Esophagus (tissue), 2 donors: ENCODE data around the gene FES. TPM values are rescaled to one million over a fixed set of nuclear protein-coding genes. Genes with fewer than 3 reads are reported as not detected.
A peak's percentile ranks its signal among the peaks of the same experiment; 100 is the strongest.

Source experiments
- H3K27ac ChIP-seq, 2 donors: one replicate each; pipeline ENCODE4 v1.5.1; 2013; ENCODE audit warnings: low read depth in 2 of 2, mild to moderate bottlenecking in 2 of 2, inconsistent platforms in 1 of 2, low read length in 1 of 2, moderate library complexity in 1 of 2
- H3K27me3 ChIP-seq, 2 donors: one replicate each; pipeline ENCODE4 v1.6.1; 2013; ENCODE audit warnings: low read length in 2 of 2, control low read depth in 1 of 2, mild to moderate bottlenecking in 1 of 2; ENCODE audit not compliant: insufficient read depth in 2 of 2, control insufficient read depth in 1 of 2
- H3K36me3 ChIP-seq, 2 donors: one replicate each; pipeline ENCODE4 v1.6.1; 2013; ENCODE audit warnings: low read length in 1 of 2; ENCODE audit not compliant: control insufficient read depth in 2 of 2, insufficient read depth in 2 of 2
- H3K4me1 ChIP-seq, 2 donors: one replicate each; pipeline ENCODE4 v1.6.1; 2013; ENCODE audit warnings: low read length in 1 of 2; ENCODE audit not compliant: control insufficient read depth in 2 of 2, insufficient read depth in 2 of 2
- H3K4me3 ChIP-seq, 2 donors: one replicate each; pipeline ENCODE4 v1.5.1; 2013; ENCODE audit warnings: low read length in 2 of 2, mild to moderate bottlenecking in 2 of 2, low read depth in 1 of 2, moderate library complexity in 1 of 2
- H3K9me3 ChIP-seq, 2 donors: one replicate each; pipeline ENCODE4 v1.6.1; 2013; ENCODE audit warnings: mild to moderate bottlenecking in 2 of 2, low read depth in 1 of 2, low read length in 1 of 2, moderate library complexity in 1 of 2; ENCODE audit not compliant: control insufficient read depth in 2 of 2, insufficient read depth in 1 of 2
- WGBS, 2 donors: extraction: QIAGEN DNeasy Blood & Tissue Kit; methylation state at CpG; one replicate each; pipeline ENCODE4 v1.1.7; 2013; 5-methylcytosine and 5-hydroxymethylcytosine counted together
- polyA plus RNA-seq, 2 donors: library from polyadenylated mRNA; stranded (reverse); fragments of 200-250 nt; gene quantifications; one replicate each; pipeline ENCODE4 v1.2.3, GENCODE V29; 2013
- donor health status: healthy with polysubstance abuse.
- donor health status: Bipolar disorder and iron deficiency.

FES gene
- polyA plus RNA-seq: 1 to 10 TPM; 3.8 to 4.8 TPM

DNA sequence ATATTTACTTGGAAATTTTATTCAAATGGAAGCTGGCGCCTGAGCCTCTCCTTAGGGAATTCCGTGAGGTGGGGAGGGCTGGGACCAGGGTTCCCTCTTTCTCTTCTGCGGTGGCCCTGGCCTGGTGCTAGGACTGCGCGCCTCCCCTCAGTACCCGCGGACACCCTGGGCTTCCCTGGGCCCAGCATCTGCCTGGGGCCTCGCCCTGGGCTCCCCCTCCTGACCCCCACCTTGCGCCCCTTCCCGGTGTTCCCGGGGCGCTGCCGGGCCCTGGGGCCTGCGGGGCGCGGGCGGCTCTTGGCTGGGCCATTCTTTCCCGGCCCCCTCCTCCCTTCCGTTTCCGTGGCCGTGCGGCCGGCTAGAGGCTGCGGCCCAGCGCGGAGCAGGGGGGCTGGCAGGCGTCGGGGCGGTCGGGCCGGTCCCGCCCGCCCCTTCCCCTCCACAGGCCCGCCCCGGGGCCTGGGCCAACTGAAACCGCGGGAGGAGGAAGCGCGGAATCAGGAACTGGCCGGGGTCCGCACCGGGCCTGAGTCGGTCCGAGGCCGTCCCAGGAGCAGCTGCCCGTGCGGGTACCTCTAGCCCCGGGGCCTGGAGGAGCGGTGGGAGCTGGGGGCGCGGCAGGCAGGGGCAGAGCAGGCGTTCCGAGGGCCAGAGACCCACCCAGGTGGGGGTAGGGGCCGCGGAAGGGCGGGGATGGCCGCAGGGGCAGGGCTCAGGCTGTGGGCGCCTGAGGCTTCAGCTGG lies at the start of gene FES:
Gene FES, plus strand, starts transcription at position 529 of the 743 bp plus-strand sequence. CDS start 542 bp downstream, outside the sequence.
- Histone ChIP-seq H3K9me3 (no peaks in the 10 kb centered on the region), H3K27me3 (no peaks in the 10 kb centered on the region), H3K27ac (peak within 1 kb of the TSS; percentile 73 to 91), H3K4me3 (peak within 1 kb of the TSS; percentile 29 to 55), H3K36me3 (peaks cover 9 to 32% of the 10 kb centered on the region in 2 donors), H3K4me1 (peaks cover 0 to 10% of the 10 kb centered on the region in 2 donors)
- 6 to 8% methylated on average over 49 to 58 of the region's 58 CpGs for WGBS, 2 donors

DNA sequence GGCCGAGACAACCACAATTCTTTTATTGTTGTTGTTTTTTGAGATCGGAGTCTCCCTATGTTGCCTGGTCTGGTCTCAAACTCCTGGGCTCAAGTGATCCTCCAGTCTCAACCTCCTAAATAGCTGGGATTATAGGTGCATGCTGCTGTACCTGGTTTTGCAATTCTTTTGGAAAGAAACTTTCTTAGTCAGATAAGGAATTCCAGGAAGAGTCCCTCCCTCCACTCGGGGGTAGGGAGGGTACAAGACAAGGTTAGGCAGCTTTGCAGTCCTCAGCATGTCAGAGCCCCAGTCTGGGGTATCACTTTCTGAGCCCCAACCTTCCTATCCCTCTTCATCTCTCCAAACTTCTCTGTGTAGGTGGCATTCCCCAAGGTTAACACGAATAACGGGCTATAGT lies 49.7 kb upstream of the FES start:
- no peaks in the 10 kb centered on the region for H3K36me3 ChIP-seq
- no peak overlapping the region for H3K27ac ChIP-seq
- 60 to 82% methylated on average over 5 of the region's 5 CpGs for whole genome bisulfite sequencing, 2 donors
- no peaks in the 10 kb centered on the region for H3K9me3 ChIP-seq
- H3K4me3 ChIP-seq: no peak overlapping the region
- H3K27me3 ChIP-seq: no peaks in the 10 kb centered on the region
- peaks cover 3 to 6% of the 10 kb centered on the region in 2 donors for H3K4me1 ChIP-seq

DNA sequence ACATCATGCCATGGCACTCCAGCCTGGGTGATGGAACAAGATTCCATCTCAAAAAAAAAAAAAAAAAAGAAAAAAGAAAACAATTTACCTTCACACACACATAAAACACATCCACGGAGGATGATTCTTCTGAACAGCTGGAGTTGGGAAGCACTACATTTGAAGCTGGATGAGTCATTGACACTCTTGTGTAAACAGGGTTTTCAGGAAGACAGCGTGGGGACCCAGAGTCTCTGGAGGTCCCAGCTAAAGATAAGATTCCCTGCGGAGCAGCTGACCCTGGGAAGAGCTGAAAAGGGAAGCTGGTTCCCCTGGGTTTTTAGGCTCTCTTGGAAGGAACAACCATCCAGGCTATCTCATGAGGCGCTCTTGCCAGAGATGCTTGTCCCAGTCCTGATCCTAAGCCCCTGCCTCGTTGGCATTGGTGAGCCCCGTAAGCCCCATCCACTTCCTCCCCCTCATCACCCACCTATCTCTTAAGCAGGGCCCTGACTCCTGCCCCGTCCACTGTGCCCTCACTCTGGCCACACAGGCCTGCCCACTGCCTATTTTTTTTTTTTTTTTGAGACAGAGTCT lies 47.9 kb upstream of the FES start:
- no peaks in the 10 kb centered on the region for H3K36me3 ChIP-seq
- H3K27me3 ChIP-seq: no peaks in the 10 kb centered on the region
- peaks cover 5 to 8% of the 10 kb centered on the region in 2 donors for H3K4me1 ChIP-seq
- 66 to 70% methylated on average over 7 of the region's 7 CpGs for WGBS, 2 donors
- no peaks in the 10 kb centered on the region for H3K9me3 ChIP-seq
- no peak overlapping the region for H3K4me3 ChIP-seq
- H3K27ac ChIP-seq: no peak overlapping the region

DNA sequence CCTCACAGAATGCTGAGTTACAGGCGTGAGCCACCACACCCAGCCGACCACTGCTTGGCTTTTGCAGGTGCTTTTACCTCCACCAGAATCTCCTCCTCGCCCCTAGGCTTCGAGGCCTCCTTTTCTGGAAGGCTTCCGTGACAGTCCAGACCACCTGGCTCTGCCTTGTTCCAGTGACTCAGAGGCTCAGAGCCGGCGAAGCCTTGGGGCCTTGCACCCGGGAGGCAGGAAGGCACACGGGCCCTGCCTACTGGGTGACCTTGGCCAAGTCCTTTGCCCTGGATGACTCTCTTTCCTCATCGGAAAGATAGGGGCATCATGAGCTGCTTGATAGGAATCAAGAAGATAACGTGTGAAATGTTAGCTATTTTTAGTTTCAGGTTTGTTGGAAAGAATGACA lies 47.2 kb upstream of the FES start:
- Histone ChIP-seq H3K27ac (no peak overlapping the region), H3K4me3 (no peak overlapping the region), H3K27me3 (no peaks in the 10 kb centered on the region), H3K9me3 (no peaks in the 10 kb centered on the region), H3K36me3 (no peaks in the 10 kb centered on the region), H3K4me1 (peaks cover 5 to 8% of the 10 kb centered on the region in 2 donors)
- WGBS, 2 donors: 67 to 71% methylated on average over 11 of the region's 11 CpGs

DNA sequence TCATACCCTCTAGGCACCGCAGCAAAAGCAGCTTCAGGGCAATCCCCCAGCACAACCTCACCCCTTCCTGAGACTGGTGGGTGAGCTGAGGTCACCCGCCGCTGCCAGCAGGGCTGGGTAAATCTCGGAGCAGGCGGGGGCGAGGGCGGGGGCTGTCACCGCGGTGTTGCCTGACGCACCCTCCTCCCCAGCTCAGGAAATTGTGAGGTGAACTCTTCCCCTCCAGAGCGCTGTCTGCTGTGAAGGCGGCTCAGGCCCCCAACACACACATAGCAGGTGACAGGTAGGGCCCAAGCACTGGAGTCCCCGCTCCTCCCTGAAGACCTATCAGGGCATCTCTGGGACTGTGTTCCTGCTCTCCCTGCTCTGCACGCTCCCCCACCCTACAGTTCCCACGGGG lies 46.2 kb upstream of the FES start:
- Histone ChIP-seq H3K9me3 (no peaks in the 10 kb centered on the region), H3K36me3 (no peaks in the 10 kb centered on the region), H3K4me3 (no peak overlapping the region), H3K27ac (no peak overlapping the region), H3K27me3 (no peaks in the 10 kb centered on the region), H3K4me1 (peaks cover 5 to 8% of the 10 kb centered on the region in 2 donors)
- WGBS, 2 donors: 54 to 65% methylated on average over 15 of the region's 15 CpGs

DNA sequence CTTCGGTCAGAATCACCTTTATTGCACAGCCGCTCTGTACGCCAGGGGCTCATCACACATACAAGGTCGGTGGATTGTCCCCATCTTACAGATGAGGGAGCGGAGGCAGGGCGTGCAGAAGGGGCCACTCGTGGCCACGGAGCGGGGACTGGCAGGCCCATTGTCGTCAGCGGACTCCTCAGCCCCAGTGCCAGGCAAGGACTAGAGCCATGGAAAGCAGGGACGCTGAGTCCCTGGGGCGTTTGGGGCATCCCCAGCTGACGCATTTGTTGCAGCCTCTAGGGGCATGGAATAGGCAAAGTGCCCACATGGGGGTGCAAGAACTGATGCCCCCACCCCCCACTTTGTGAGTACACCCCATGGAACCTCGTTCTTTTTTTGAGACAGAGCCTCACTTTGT lies 45.8 kb upstream of the FES start:
- H3K36me3 ChIP-seq: no peaks in the 10 kb centered on the region
- no peaks in the 10 kb centered on the region for H3K9me3 ChIP-seq
- H3K4me1 ChIP-seq: peaks cover 5 to 8% of the 10 kb centered on the region in 2 donors
- no peaks in the 10 kb centered on the region for H3K27me3 ChIP-seq
- no peak overlapping the region for H3K27ac ChIP-seq
- no peak overlapping the region for H3K4me3 ChIP-seq
- WGBS, 2 donors: 78 to 84% methylated on average over 15 of the region's 15 CpGs

DNA sequence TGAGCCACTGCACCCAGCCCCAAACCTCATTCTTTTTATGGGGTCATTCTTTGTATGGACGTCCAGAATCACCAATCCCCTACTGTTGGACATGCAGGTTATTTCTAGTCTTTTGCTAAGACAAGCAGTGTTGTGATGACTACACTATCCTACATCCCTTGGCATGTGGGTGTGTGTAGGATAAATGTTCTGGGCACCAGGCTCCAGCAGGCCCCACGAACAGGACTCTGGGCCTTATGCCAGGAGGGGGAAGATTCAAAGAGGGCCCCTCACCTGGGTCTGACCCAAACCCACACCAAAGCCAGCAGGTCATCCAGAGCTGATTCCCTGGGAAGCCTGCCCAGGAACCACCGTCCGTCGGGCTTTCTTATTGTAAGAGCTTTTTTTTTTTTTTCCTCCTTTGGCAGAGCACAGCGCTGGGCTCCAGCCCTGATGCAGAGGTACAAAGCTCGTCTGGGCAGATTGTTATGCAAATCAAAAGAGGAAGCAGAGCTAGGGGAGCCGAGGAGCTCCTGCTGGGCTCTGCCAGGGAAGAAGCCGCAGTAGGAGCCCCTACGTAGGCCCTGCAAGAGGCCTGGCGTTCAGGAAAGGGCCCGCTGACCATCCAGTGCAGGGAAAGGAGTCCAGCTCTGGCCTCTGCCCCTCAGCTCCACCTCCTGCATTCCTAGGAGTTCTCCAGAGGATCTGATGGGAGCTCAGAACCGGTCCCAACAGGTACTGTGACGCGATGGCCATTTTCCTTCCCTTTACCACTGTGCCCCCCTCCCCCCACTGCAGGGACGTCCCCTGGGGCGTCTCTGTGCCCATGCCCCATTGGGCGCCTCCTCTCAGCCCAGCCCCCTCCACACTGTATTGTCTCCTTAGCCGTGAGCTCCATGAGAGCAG lies 44.9 kb upstream of the FES start:
- H3K27ac ChIP-seq: peak overlapping the region in 1 of 2 donors; percentile 77
- H3K9me3 ChIP-seq: no peaks in the 10 kb centered on the region
- no peaks in the 10 kb centered on the region for H3K27me3 ChIP-seq
- H3K4me3 ChIP-seq: peak overlapping the region in 1 of 2 donors; percentile 7
- H3K4me1 ChIP-seq: peaks cover 5 to 8% of the 10 kb centered on the region in 2 donors
- no peaks in the 10 kb centered on the region for H3K36me3 ChIP-seq
- WGBS, 2 donors: 38% methylated on average over 17 to 19 of the region's 19 CpGs

DNA sequence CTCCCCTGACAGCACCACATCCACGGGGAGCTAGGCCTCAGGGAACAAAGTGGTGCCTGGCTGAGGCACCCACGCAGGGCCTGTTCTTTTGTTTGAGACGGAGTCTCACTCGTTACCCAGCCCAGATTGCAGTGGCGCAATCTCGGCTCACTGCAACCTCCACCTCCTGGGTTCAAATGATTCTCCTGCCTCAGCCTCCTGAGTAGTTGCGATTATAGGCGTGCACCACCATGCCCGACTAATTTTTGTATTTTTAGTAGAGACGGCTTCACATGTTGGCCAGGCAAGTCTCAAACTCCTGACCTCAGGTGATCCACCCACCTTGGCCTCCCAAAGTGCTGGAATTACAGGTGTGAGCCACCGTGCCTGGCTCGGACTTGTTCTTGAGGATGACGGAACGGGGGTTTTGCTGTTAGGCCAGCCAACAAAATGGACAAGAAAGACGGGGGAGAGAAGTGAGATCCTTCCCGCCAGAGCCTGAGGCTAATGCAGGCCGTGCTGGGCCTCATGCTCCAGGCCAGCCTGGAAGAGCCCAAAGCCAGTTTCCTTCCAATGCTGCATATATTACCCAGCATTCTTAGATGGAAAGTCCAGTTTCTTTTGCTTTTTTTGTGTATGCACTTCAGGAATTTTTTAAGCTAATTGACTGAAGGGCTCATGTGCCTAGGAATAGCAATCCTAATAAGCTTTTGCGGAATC lies 44.0 kb upstream of the FES start:
- Histone ChIP-seq H3K27ac (peak overlapping the region in 1 of 2 donors; percentile 77), H3K4me1 (peaks cover 5 to 8% of the 10 kb centered on the region in 2 donors), H3K27me3 (no peaks in the 10 kb centered on the region), H3K9me3 (no peaks in the 10 kb centered on the region), H3K4me3 (peak overlapping the region in 1 of 2 donors; percentile 7), H3K36me3 (no peaks in the 10 kb centered on the region)
- 83 to 89% methylated on average over 18 of the region's 18 CpGs for WGBS, 2 donors

DNA sequence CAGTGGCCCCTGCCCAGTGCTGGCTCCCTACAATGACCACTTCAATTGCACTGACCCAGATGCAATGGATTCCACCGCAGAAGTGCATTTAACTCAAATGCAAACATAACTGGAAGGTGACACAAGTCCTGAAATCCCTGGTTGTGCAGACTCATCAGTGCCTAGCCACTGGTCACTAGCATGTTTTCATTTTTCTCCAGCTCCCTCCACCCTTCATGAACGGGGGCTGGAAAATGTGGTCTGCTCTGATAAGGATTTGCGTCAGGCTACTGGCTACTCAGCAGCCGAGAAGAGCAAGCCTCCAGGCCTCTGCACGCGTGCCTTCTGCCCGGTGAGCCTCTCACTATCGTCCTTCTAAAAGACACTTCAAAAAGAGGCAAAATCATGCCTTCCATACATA lies 43.4 kb upstream of the FES start:
- Histone ChIP-seq H3K9me3 (no peaks in the 10 kb centered on the region), H3K4me3 (no peak overlapping the region), H3K27me3 (no peaks in the 10 kb centered on the region), H3K4me1 (peaks cover 5 to 8% of the 10 kb centered on the region in 2 donors), H3K36me3 (no peaks in the 10 kb centered on the region), H3K27ac (no peak overlapping the region)
- 87 to 94% methylated on average over 8 of the region's 8 CpGs for WGBS, 2 donors
